CD4-positive, CD25-positive, alpha-beta regulatory T cell (primary cell): Measurements from ENCODE around the gene WWOX. TPM values are rescaled to one million over a fixed set of nuclear protein-coding genes. Genes with fewer than 3 reads are reported as not detected.

ENCODE experiments used
- ATAC-seq, 2 donors: fragments of 150-1000 bp; cut with Tn5 transposase; one replicate each; pipeline ENCODE4 v1.10.0; 2021; ENCODE audit warnings: low read depth in 2 of 2, moderate number of reproducible peaks in 2 of 2, moderate library complexity in 1 of 2
- DNase-seq, 3 donors: peaks; one replicate each; pipeline versions ENCODE4 v3.0.0 to v3.0.0-alpha.2; 2012 to 2022; ENCODE audit warnings: mixed read lengths in 1 of 3
- H3K27ac ChIP-seq: one replicate; pipeline ENCODE4 v1.7.0; 2013; ENCODE audit warnings: mild to moderate bottlenecking, low read length; ENCODE audit not compliant: insufficient read depth, poor library complexity, severe bottlenecking
- H3K27me3 ChIP-seq: one replicate; pipeline ENCODE4 v1.7.0; 2013; ENCODE audit warnings: low read length; ENCODE audit not compliant: control insufficient read depth, insufficient read depth
- H3K36me3 ChIP-seq: one replicate; pipeline ENCODE4 v1.7.0; 2013; ENCODE audit warnings: mild to moderate bottlenecking, low read length, moderate library complexity; ENCODE audit not compliant: control insufficient read depth, insufficient read depth
- H3K4me1 ChIP-seq: 2 replicates; pipeline ENCODE4 v1.7.0; 2013; ENCODE audit warnings: mild to moderate bottlenecking, low read length; ENCODE audit not compliant: insufficient read depth, control insufficient read depth, poor library complexity, severe bottlenecking
- H3K4me3 ChIP-seq: one replicate; pipeline ENCODE4 v1.7.0; 2013; ENCODE audit warnings: low read depth, mild to moderate bottlenecking, low read length, moderate library complexity
- H3K9me3 ChIP-seq, 2 experiments: 1 replicate in 1 of 2; 2 replicates in 1 of 2; pipeline ENCODE4 v1.7.0; 2013; ENCODE audit warnings: low read length in 2 of 2, mild to moderate bottlenecking in 1 of 2, moderate library complexity in 1 of 2; ENCODE audit not compliant: control insufficient read depth in 2 of 2
- H3K27ac Mint-ChIP-seq, 3 donors: one replicate each; pipeline ENCODE4 v1.8.0; 2020 to 2022; ENCODE audit warnings: mild to moderate bottlenecking in 3 of 3, mixed read lengths in 3 of 3, moderate library complexity in 2 of 3
- H3K27me3 Mint-ChIP-seq: one replicate; pipeline ENCODE4 v1.8.0; 2022; ENCODE audit warnings: mild to moderate bottlenecking, mixed read lengths
- H3K36me3 Mint-ChIP-seq: one replicate; pipeline ENCODE4 v1.8.0; 2020; ENCODE audit warnings: mixed read lengths
- H3K4me1 Mint-ChIP-seq, 4 donors: one replicate each; pipeline ENCODE4 v1.8.0; 2020 to 2022; ENCODE audit warnings: mixed read lengths in 4 of 4, mild to moderate bottlenecking in 1 of 4
- H3K4me3 Mint-ChIP-seq, 4 donors: one replicate each; pipeline ENCODE4 v1.8.0; 2020 to 2022; ENCODE audit warnings: mild to moderate bottlenecking in 4 of 4, mixed read lengths in 4 of 4, moderate library complexity in 3 of 4
- H3K9me3 Mint-ChIP-seq, 7 donors: one replicate each; pipeline ENCODE4 v1.8.0; 2020 to 2022; ENCODE audit warnings: mixed read lengths in 7 of 7, mild to moderate bottlenecking in 3 of 7, moderate library complexity in 2 of 7
- polyA plus RNA-seq, 4 donors: library from polyadenylated mRNA; unstranded; fragments of 300-500 nt; fragmentation: Illumina TruSeq; gene quantifications; one replicate each; pipeline ENCODE4 v1.2.3, GENCODE V29; 2021
- total RNA-seq: library from RNA; stranded (reverse); gene quantifications from one replicate; pipeline ENCODE4 v1.2.3, GENCODE V29; 2022

Gene WWOX
- total and polyA plus RNA-seq, 5 donors from 2014 or later, result 10.3 to 18.6 (median 12.8) TPM

GRCh38 chr16:79171931-79172705 is 1072.7 kb downstream of the WWOX start:
- no peaks in the 10 kb centered on the region for H3K27me3 ChIP-seq
- no peak overlapping the region for H3K4me3 Mint-ChIP-seq
- peaks cover 0 to 14% (median 0%) of the 10 kb centered on the region in 7 donors for H3K9me3 Mint-ChIP-seq

GRCh38 chr16:79172976-79173500 is 1073.6 kb downstream of the WWOX start:
- ATAC-seq (no peak), DNase-seq (no peak)
- no peak overlapping the region for H3K4me3 ChIP-seq
- no peaks in the 10 kb centered on the region for H3K9me3 ChIP-seq
- peaks cover 3% of the 10 kb centered on the region for H3K36me3 Mint-ChIP-seq
- no peak overlapping the region for H3K27ac Mint-ChIP-seq
- no peak overlapping the region for H3K27ac ChIP-seq
- H3K27me3 ChIP-seq, result no peaks in the 10 kb centered on the region
- no peaks in the 10 kb centered on the region for H3K4me1 Mint-ChIP-seq
- no peaks in the 10 kb centered on the region for H3K4me1 ChIP-seq
- no peak overlapping the region for H3K4me3 Mint-ChIP-seq
- peaks cover 0 to 8% (median 0%) of the 10 kb centered on the region in 7 donors for H3K9me3 Mint-ChIP-seq
- H3K36me3 ChIP-seq, result no peaks in the 10 kb centered on the region
- no peaks in the 10 kb centered on the region for H3K27me3 Mint-ChIP-seq

More at GRCh38 chr16:79171931-79172705, 1072.7 kb downstream of the WWOX start:
- DNase-seq, result no peak
- H3K4me3 ChIP-seq, result no peak overlapping the region
- H3K27ac ChIP-seq, result no peak overlapping the region
- no peaks in the 10 kb centered on the region for H3K9me3 ChIP-seq
- ATAC-seq, result no peak
- H3K27me3 Mint-ChIP-seq, result no peaks in the 10 kb centered on the region
- peaks cover 3% of the 10 kb centered on the region for H3K36me3 Mint-ChIP-seq
- no peaks in the 10 kb centered on the region for H3K4me1 ChIP-seq
- H3K27ac Mint-ChIP-seq, result no peak overlapping the region
- H3K36me3 ChIP-seq, result no peaks in the 10 kb centered on the region
- H3K4me1 Mint-ChIP-seq, result no peaks in the 10 kb centered on the region

DNA sequence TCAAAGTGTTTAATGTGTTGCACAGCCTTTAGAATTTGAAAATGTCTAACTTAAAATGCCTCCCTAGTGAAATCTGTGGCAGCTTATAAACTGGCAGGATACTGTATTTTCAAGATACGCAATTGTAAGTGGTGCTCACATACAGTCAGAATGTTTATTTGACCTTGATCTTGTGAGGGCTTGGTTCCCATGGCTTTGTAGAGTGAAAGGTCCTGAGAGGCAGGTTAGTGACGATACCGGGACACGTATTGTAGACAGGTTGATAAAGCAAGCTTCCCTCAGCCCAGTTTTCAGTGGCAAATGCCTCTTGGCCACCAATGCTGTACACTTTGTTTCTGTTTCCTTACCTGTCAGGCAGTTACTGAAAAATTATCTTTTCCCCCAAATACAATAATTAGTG is 1074.5 kb downstream of the WWOX start:
- H3K4me3 Mint-ChIP-seq, result no peak overlapping the region
- no peak overlapping the region for H3K4me3 ChIP-seq
- peaks cover 3% of the 10 kb centered on the region for H3K36me3 Mint-ChIP-seq

DNA sequence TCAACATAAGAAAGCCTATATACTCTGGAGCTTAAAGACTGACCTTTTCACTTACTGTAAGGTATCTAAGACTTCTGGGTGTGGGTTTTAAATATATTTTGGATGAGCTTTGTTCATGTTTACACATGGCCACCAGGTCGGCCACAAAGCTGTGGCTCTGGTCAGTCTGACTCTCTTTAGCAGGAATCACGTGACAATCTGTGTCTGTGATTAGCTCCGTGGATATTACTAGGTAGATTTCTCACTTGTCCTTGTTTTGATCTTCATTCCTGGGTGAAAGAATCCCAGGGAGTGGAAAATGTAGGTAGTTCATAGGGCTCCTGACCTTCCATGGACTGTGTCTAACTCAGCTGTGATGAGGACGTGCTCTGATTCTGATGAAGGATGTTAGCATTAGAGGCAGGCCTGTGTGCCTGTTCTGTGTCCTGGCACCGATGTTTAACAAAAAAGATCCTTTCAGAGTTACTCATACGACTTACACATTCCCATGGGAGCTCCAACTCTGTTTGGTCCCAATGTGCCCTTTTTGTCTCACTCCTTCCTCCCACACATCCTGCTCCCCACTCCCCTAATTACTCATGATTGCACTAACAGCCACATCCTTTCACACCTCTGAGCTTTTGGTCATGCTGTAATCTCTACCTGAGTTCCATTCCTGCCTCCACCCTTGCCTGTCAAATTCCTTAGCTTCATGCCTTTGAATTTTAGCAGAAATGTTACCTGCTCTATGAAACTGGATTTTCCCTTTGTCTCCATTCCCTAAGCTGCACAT is 1076.0 kb downstream of the WWOX start:
- H3K9me3 Mint-ChIP-seq, result peaks cover 0 to 13% (median 0%) of the 10 kb centered on the region in 7 donors
- no peaks in the 10 kb centered on the region for H3K27me3 ChIP-seq
- no peak for DNase-seq
- H3K27ac Mint-ChIP-seq, result no peak overlapping the region
- peaks cover 3% of the 10 kb centered on the region for H3K36me3 Mint-ChIP-seq
- H3K27ac ChIP-seq, result no peak overlapping the region
- H3K36me3 ChIP-seq, result no peaks in the 10 kb centered on the region
- no peaks in the 10 kb centered on the region for H3K9me3 ChIP-seq
- no peak overlapping the region for H3K4me3 ChIP-seq
- no peaks in the 10 kb centered on the region for H3K4me1 Mint-ChIP-seq
- no peaks in the 10 kb centered on the region for H3K27me3 Mint-ChIP-seq
- H3K4me1 ChIP-seq, result no peaks in the 10 kb centered on the region
- ATAC-seq, result no peak
- no peak overlapping the region for H3K4me3 Mint-ChIP-seq

More for the DNA sequence above, 1074.5 kb downstream of the WWOX start:
- Histone ChIP-seq H3K27ac (no peak overlapping the region), H3K36me3 (no peaks in the 10 kb centered on the region), H3K4me1 (no peaks in the 10 kb centered on the region), H3K9me3 (no peaks in the 10 kb centered on the region), H3K27me3 (no peaks in the 10 kb centered on the region)
- H3K9me3 Mint-ChIP-seq, result peaks cover 0 to 5% (median 0%) of the 10 kb centered on the region in 7 donors
- ATAC-seq, result no peak
- H3K27ac Mint-ChIP-seq, result no peak overlapping the region
- no peak for DNase-seq
- H3K4me1 Mint-ChIP-seq, result no peaks in the 10 kb centered on the region
- H3K27me3 Mint-ChIP-seq, result no peaks in the 10 kb centered on the region

GRCh38 chr16:79177018-79177417 is 1077.6 kb downstream of the WWOX start:
- Mint-ChIP-seq H3K36me3 (no peaks in the 10 kb centered on the region), H3K4me1 (no peaks in the 10 kb centered on the region), H3K9me3 (peaks cover 0 to 16% (median 3%) of the 10 kb centered on the region in 7 donors), H3K4me3 (no peak overlapping the region), H3K27me3 (no peaks in the 10 kb centered on the region), H3K27ac (no peak overlapping the region)
- H3K27ac ChIP-seq, result no peak overlapping the region
- ATAC-seq (no peak), DNase-seq (no peak)
- H3K9me3 ChIP-seq, result no peaks in the 10 kb centered on the region
- H3K27me3 ChIP-seq, result peaks cover 3% of the 10 kb centered on the region
- H3K4me3 ChIP-seq, result no peak overlapping the region
- H3K4me1 ChIP-seq, result no peaks in the 10 kb centered on the region
- no peaks in the 10 kb centered on the region for H3K36me3 ChIP-seq

- no peak overlapping the region for H3K4me3 Mint-ChIP-seq
- H3K4me1 Mint-ChIP-seq, result no peaks in the 10 kb centered on the region
- no peak overlapping the region for H3K27ac Mint-ChIP-seq
- Histone ChIP-seq H3K27ac (no peak overlapping the region), H3K9me3 (no peaks in the 10 kb centered on the region), H3K27me3 (peaks cover 3% of the 10 kb centered on the region), H3K36me3 (no peaks in the 10 kb centered on the region), H3K4me3 (no peak overlapping the region), H3K4me1 (no peaks in the 10 kb centered on the region)
- no peaks in the 10 kb centered on the region for H3K36me3 Mint-ChIP-seq
- DNase-seq (no peak), ATAC-seq (no peak)
- H3K9me3 Mint-ChIP-seq, result peaks cover 0 to 12% (median 2%) of the 10 kb centered on the region in 7 donors
- no peaks in the 10 kb centered on the region for H3K27me3 Mint-ChIP-seq
Measured at GRCh38 chr16:79181419-79181818, 1082.0 kb downstream of the WWOX start.

GRCh38 chr16:79182616-79183015 is 1083.2 kb downstream of the WWOX start:
- ATAC-seq (no peak), DNase-seq (no peak)
- Histone ChIP-seq H3K4me1 (no peaks in the 10 kb centered on the region), H3K9me3 (no peaks in the 10 kb centered on the region), H3K4me3 (no peak overlapping the region), H3K27me3 (peaks cover 3% of the 10 kb centered on the region), H3K27ac (no peak overlapping the region), H3K36me3 (no peaks in the 10 kb centered on the region)
- no peak overlapping the region for H3K4me3 Mint-ChIP-seq
- H3K36me3 Mint-ChIP-seq, result no peaks in the 10 kb centered on the region
- no peak overlapping the region for H3K27ac Mint-ChIP-seq
- H3K4me1 Mint-ChIP-seq, result no peaks in the 10 kb centered on the region
- no peaks in the 10 kb centered on the region for H3K27me3 Mint-ChIP-seq
- peaks cover 0 to 11% (median 0%) of the 10 kb centered on the region in 7 donors for H3K9me3 Mint-ChIP-seq
